GM23338 (cell line): ENCODE data around the gene LGALS7. TPM values are rescaled to one million over a fixed set of nuclear protein-coding genes. Genes with fewer than 3 reads are reported as not detected.

Experiments
- ATAC-seq: fragments of 200-7000 bp; cut with Tn5 transposase; 3 replicates; pipeline ENCODE4 v1.9.1; 2020
- DNase-seq: peaks from one replicate; pipeline ENCODE4 v3.0.0-alpha.2; 2015; ENCODE audit warnings: low spot score
- H2AFZ ChIP-seq: fragments of 200-600 bp; sonication (generic); 2 replicates; pipeline ENCODE4 v1.8.0; 2016; ENCODE audit warnings: antibody characterized with exemption, mild to moderate bottlenecking, moderate library complexity
- H3F3A ChIP-seq: fragments of 200-600 bp; sonication (generic); replicated peaks from 2 replicates; pipeline ENCODE4 v1.8.0; 2017; ENCODE audit warnings: antibody characterized with exemption, mixed run types, low read depth
- H3K27ac ChIP-seq: fragments of 200-600 bp; sonication (generic); 2 replicates; pipeline ENCODE4 v1.6.1; 2016; ENCODE audit warnings: low read depth
- H3K27me3 ChIP-seq: fragments of 200-600 bp; sonication (generic); 2 replicates; pipeline ENCODE4 v1.8.0; 2016; ENCODE audit warnings: mild to moderate bottlenecking, mixed run types, moderate library complexity; ENCODE audit not compliant: insufficient read depth
- H3K36me3 ChIP-seq: fragments of 200-600 bp; sonication (generic); 2 replicates; pipeline ENCODE4 v1.8.0; 2016; ENCODE audit warnings: mild to moderate bottlenecking; ENCODE audit not compliant: insufficient read depth
- H3K4me1 ChIP-seq: fragments of 200-600 bp; sonication (generic); 2 replicates; pipeline ENCODE4 v1.8.0; 2016; ENCODE audit warnings: mild to moderate bottlenecking, moderate library complexity; ENCODE audit not compliant: insufficient read depth
- H3K4me2 ChIP-seq: fragments of 200-600 bp; sonication (generic); 2 replicates; pipeline ENCODE4 v1.7.1; 2017; ENCODE audit warnings: mixed run types
- H3K4me3 ChIP-seq: fragments of 200-600 bp; sonication (generic); 2 replicates; pipeline ENCODE4 v1.6.1; 2016; ENCODE audit warnings: mixed run types
- H3K79me2 ChIP-seq: fragments of 200-600 bp; sonication (generic); replicated peaks from 2 replicates; pipeline ENCODE4 v1.8.0; 2017; ENCODE audit warnings: mild to moderate bottlenecking; ENCODE audit not compliant: insufficient read depth
- H3K9me2 ChIP-seq: fragments of 200-600 bp; sonication (generic); 2 replicates; pipeline ENCODE4 v1.8.0; 2017; ENCODE audit not compliant: insufficient read depth
- H4K20me1 ChIP-seq: fragments of 200-600 bp; sonication (generic); replicated peaks from 2 replicates; pipeline ENCODE4 v1.8.0; 2017; ENCODE audit warnings: mild to moderate bottlenecking; ENCODE audit not compliant: insufficient read depth
- H3K27ac Mint-ChIP-seq: 2 replicates; pipeline ENCODE4 v1.8.0; 2020; ENCODE audit warnings: inconsistent platforms, mild to moderate bottlenecking, moderate library complexity, mixed read lengths
- H3K27me3 Mint-ChIP-seq: 3 replicates; pipeline ENCODE4 v1.8.0; 2022; ENCODE audit warnings: low read depth, mild to moderate bottlenecking, moderate library complexity, mixed read lengths, inconsistent platforms; ENCODE audit not compliant: insufficient read depth, poor library complexity
- H3K36me3 Mint-ChIP-seq: 3 replicates; pipeline ENCODE4 v1.8.0; 2021; ENCODE audit warnings: low read depth, mild to moderate bottlenecking, inconsistent platforms, moderate library complexity, mixed read lengths
- H3K4me1 Mint-ChIP-seq: 3 replicates; pipeline ENCODE4 v1.8.0; 2020; ENCODE audit warnings: mild to moderate bottlenecking, inconsistent platforms, mixed read lengths
- H3K4me3 Mint-ChIP-seq: 3 replicates; pipeline ENCODE4 v1.8.0; 2021; ENCODE audit warnings: moderate library complexity, mild to moderate bottlenecking, inconsistent platforms, mixed read lengths
- H3K9me3 Mint-ChIP-seq: 3 replicates; pipeline ENCODE4 v1.8.0; 2020; ENCODE audit warnings: moderate library complexity, mild to moderate bottlenecking, inconsistent platforms, mixed read lengths
- CREB1 ChIP-seq: fragments of 250-450 bp; sonication (Bioruptor Pico); IDR thresholded peaks from 2 replicates; pipeline ENCODE4 v1.5.0; 2020; ENCODE audit warnings: low read depth, mild to moderate bottlenecking, moderate library complexity
- EZH2 ChIP-seq: fragments of 200-600 bp; sonication (generic); IDR thresholded peaks from one replicate; pipeline ENCODE4 v1.8.0; 2017; ENCODE audit warnings: antibody characterized with exemption, mild to moderate bottlenecking, low read depth; ENCODE audit not compliant: unreplicated experiment
- EZH2phosphoT487 ChIP-seq: fragments of 200-600 bp; sonication (generic); IDR thresholded peaks from one replicate; pipeline ENCODE4 v1.8.1; 2018; ENCODE audit warnings: antibody characterized with exemption; ENCODE audit not compliant: unreplicated experiment
- JUNB ChIP-seq: IDR thresholded peaks from one replicate; pipeline ENCODE4 v1.6.1; 2016; ENCODE audit warnings: antibody characterized with exemption; ENCODE audit not compliant: unreplicated experiment
- NANOG ChIP-seq: IDR thresholded peaks from 2 replicates; pipeline ENCODE4 v1.6.1; 2016; ENCODE audit warnings: antibody characterized with exemption, borderline replicate concordance
- POLR2AphosphoS5 ChIP-seq: IDR thresholded peaks from 2 replicates; pipeline ENCODE4 v1.6.1; 2016; ENCODE audit warnings: antibody characterized with exemption, low read depth
- STAT1 ChIP-seq: IDR thresholded peaks from one replicate; pipeline ENCODE4 v1.6.1; 2016; ENCODE audit warnings: antibody characterized with exemption; ENCODE audit not compliant: unreplicated experiment
- ZNF114 ChIP-seq: fragments of 250-450 bp; sonication (Bioruptor Pico); IDR thresholded peaks from 2 replicates; pipeline ENCODE4 v1.5.0; 2020; ENCODE audit warnings: mild to moderate bottlenecking, moderate library complexity
- ZNF331 ChIP-seq: fragments of 250-450 bp; sonication (Bioruptor Pico); IDR thresholded peaks from 2 replicates; pipeline ENCODE4 v1.5.0; 2020; ENCODE audit warnings: low read depth, mild to moderate bottlenecking, moderate library complexity
- polyA plus RNA-seq: library from polyadenylated mRNA; unstranded; fragments of >200 nt; fragmentation: Nextera tagmentation; extraction: Ambion mirVana; gene quantifications from 2 replicates; pipeline ENCODE4 v1.2.1, GENCODE V29; 2016
- total RNA-seq: library from RNA; depleted of rRNA; stranded (reverse); fragments of >200 nt; shearing (Covaris generic); gene quantifications from 2 replicates; pipeline ENCODE4 v1.2.3, GENCODE V29; 2014
- TF ChIP-seq, protein P1 (sequence below): IDR thresholded peaks from 2 replicates; pipeline ENCODE4 v1.6.1; 2016; ENCODE audit warnings: antibody characterized with exemption
- TF ChIP-seq, protein P2 (sequence below): fragments of 250-450 bp; sonication (Bioruptor Pico); IDR thresholded peaks from 2 replicates; pipeline ENCODE4 v1.5.0; 2020; ENCODE audit warnings: mild to moderate bottlenecking, moderate library complexity
- TF ChIP-seq, protein P3 (sequence below), 2 experiments: fragments of 200-600 bp in 1 of 2; sonication (generic) in 1 of 2; conservative IDR thresholded peaks; 2 replicates each; pipeline versions ENCODE4 v1.5.1 to v1.6.1; 2016 to 2017; ENCODE audit warnings: antibody characterized with exemption in 2 of 2, low read depth in 2 of 2, mild to moderate bottlenecking in 2 of 2, moderate library complexity in 1 of 2

Gene LGALS7
- total and polyA plus RNA-seq, 2 experiments from 2014 or later: 1.6 TPM; not detected in 1

DNA sequence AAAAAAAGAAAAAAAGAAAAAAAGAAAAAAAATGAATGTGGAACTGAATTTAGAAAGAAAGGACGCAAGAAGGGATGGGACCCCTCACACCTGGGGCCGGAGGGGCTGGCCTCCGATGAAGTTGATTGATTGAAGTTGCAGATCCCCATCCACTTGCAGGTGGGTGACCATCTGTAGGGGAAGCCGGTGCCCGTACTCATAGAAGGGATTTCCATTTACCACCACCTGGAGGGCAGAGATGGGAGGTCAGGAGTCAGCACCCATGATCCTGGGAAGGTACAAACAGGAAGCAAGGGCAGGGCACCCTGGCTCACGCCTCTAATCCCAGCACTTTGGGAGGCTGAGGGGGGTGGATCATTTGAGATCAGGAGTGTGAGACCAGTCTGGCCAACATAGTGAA lies 33.1 kb upstream of the LGALS7 start:
- no peaks in the 10 kb centered on the region for H3F3A ChIP-seq
- no peaks in the 10 kb centered on the region for H3K36me3 ChIP-seq
- ATAC-seq: no peak
- H3K4me3 Mint-ChIP-seq: no peak overlapping the region
- H3K4me2 ChIP-seq: no peak overlapping the region
- H3K27me3 Mint-ChIP-seq: peaks cover 9% of the 10 kb centered on the region
- no peaks in the 10 kb centered on the region for H3K27me3 ChIP-seq
- H3K79me2 ChIP-seq: no peaks in the 10 kb centered on the region
- TF ChIP-seq POLR2AphosphoS5: no peak
- TF ChIP-seq STAT1: no peak
- no peak for TF ChIP-seq CREB1 (CRISPR knock-in tag)
- TF ChIP-seq ZNF114: no peak
- TF ChIP-seq, protein P1, sequence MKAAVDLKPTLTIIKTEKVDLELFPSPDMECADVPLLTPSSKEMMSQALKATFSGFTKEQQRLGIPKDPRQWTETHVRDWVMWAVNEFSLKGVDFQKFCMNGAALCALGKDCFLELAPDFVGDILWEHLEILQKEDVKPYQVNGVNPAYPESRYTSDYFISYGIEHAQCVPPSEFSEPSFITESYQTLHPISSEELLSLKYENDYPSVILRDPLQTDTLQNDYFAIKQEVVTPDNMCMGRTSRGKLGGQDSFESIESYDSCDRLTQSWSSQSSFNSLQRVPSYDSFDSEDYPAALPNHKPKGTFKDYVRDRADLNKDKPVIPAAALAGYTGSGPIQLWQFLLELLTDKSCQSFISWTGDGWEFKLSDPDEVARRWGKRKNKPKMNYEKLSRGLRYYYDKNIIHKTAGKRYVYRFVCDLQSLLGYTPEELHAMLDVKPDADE: no peak
- no peak for TF ChIP-seq EZH2
- TF ChIP-seq NANOG: no peak
- TF ChIP-seq EZH2phosphoT487: no peak
- TF ChIP-seq, protein P2, sequence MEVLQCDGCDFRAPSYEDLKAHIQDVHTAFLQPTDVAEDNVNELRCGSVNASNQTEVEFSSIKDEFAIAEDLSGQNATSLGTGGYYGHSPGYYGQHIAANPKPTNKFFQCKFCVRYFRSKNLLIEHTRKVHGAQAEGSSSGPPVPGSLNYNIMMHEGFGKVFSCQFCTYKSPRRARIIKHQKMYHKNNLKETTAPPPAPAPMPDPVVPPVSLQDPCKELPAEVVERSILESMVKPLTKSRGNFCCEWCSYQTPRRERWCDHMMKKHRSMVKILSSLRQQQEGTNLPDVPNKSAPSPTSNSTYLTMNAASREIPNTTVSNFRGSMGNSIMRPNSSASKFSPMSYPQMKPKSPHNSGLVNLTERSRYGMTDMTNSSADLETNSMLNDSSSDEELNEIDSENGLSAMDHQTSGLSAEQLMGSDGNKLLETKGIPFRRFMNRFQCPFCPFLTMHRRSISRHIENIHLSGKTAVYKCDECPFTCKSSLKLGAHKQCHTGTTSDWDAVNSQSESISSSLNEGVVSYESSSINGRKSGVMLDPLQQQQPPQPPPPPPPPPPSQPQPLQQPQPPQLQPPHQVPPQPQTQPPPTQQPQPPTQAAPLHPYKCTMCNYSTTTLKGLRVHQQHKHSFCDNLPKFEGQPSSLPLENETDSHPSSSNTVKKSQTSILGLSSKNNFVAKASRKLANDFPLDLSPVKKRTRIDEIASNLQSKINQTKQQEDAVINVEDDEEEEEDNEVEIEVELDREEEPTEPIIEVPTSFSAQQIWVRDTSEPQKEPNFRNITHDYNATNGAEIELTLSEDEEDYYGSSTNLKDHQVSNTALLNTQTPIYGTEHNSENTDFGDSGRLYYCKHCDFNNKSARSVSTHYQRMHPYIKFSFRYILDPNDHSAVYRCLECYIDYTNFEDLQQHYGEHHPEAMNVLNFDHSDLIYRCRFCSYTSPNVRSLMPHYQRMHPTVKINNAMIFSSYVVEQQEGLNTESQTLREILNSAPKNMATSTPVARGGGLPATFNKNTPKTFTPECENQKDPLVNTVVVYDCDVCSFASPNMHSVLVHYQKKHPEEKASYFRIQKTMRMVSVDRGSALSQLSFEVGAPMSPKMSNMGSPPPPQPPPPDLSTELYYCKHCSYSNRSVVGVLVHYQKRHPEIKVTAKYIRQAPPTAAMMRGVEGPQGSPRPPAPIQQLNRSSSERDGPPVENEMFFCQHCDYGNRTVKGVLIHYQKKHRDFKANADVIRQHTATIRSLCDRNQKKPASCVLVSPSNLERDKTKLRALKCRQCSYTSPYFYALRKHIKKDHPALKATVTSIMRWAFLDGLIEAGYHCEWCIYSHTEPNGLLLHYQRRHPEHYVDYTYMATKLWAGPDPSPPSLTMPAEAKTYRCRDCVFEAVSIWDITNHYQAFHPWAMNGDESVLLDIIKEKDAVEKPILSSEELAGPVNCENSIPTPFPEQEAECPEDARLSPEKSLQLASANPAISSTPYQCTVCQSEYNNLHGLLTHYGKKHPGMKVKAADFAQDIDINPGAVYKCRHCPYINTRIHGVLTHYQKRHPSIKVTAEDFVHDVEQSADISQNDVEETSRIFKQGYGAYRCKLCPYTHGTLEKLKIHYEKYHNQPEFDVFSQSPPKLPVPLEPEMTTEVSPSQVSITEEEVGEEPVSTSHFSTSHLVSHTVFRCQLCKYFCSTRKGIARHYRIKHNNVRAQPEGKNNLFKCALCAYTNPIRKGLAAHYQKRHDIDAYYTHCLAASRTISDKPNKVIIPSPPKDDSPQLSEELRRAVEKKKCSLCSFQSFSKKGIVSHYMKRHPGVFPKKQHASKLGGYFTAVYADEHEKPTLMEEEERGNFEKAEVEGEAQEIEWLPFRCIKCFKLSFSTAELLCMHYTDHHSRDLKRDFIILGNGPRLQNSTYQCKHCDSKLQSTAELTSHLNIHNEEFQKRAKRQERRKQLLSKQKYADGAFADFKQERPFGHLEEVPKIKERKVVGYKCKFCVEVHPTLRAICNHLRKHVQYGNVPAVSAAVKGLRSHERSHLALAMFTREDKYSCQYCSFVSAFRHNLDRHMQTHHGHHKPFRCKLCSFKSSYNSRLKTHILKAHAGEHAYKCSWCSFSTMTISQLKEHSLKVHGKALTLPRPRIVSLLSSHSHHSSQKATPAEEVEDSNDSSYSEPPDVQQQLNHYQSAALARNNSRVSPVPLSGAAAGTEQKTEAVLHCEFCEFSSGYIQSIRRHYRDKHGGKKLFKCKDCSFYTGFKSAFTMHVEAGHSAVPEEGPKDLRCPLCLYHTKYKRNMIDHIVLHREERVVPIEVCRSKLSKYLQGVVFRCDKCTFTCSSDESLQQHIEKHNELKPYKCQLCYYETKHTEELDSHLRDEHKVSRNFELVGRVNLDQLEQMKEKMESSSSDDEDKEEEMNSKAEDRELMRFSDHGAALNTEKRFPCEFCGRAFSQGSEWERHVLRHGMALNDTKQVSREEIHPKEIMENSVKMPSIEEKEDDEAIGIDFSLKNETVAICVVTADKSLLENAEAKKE (CRISPR knock-in tag): no peak
- no peak for TF ChIP-seq JUNB
- TF ChIP-seq, protein P3, sequence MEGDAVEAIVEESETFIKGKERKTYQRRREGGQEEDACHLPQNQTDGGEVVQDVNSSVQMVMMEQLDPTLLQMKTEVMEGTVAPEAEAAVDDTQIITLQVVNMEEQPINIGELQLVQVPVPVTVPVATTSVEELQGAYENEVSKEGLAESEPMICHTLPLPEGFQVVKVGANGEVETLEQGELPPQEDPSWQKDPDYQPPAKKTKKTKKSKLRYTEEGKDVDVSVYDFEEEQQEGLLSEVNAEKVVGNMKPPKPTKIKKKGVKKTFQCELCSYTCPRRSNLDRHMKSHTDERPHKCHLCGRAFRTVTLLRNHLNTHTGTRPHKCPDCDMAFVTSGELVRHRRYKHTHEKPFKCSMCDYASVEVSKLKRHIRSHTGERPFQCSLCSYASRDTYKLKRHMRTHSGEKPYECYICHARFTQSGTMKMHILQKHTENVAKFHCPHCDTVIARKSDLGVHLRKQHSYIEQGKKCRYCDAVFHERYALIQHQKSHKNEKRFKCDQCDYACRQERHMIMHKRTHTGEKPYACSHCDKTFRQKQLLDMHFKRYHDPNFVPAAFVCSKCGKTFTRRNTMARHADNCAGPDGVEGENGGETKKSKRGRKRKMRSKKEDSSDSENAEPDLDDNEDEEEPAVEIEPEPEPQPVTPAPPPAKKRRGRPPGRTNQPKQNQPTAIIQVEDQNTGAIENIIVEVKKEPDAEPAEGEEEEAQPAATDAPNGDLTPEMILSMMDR (conservative IDR thresholded peaks at IDR 0.05; ENCODE audit: low read depth in 2 of 2): no peak
- no peak for TF ChIP-seq ZNF331 (CRISPR knock-in tag)
- H3K4me1 Mint-ChIP-seq: no peaks in the 10 kb centered on the region; the same call in 2 of the 3 replicates
- no peak overlapping the region for H3K27ac ChIP-seq
- H3K4me3 ChIP-seq: no peak overlapping the region
- no peak overlapping the region for H3K27ac Mint-ChIP-seq
- H3K9me3 Mint-ChIP-seq: peaks cover 10% of the 10 kb centered on the region
- no peak for DNase-seq
- no peaks in the 10 kb centered on the region for H3K4me1 ChIP-seq
- no peak overlapping the region for H2AFZ ChIP-seq
- H3K36me3 Mint-ChIP-seq: peaks cover 7% of the 10 kb centered on the region; the same call in 2 of the 3 replicates
- H3K9me2 ChIP-seq: 0 out of 2 replicates have a peak, but pooled peaks cover 2% of the 10 kb centered on the region
- H4K20me1 ChIP-seq: no peaks in the 10 kb centered on the region
